T47D (cell line): ENCODE data around the gene RAB11FIP4.

Source experiments
- DNase-seq, 2 experiments: peaks; one replicate each; pipeline versions ENCODE4 v3.0.0 to v3.0.0-alpha.2; 2011 to 2012; ENCODE audit warnings: low read depth in 1 of 2, low spot score in 1 of 2
- JUND ChIP-seq: IDR thresholded peaks from 2 replicates; pipeline ENCODE4 v1.6.1; 2012; ENCODE audit warnings: low read depth
- in situ Hi-C: cut with HindIII; loops from 2 replicates; pipeline ENCODE4 v1.10.0; 2016; ENCODE audit warnings: low sequenced_read_pairs, low pct_unique_long_range_greater_than_20kb

Gene RAB11FIP4

GRCh38 chr17:31584438-31585279 lies 193.2 kb downstream of the RAB11FIP4 start:
- in situ Hi-C loops, result no loop called here

DNA sequence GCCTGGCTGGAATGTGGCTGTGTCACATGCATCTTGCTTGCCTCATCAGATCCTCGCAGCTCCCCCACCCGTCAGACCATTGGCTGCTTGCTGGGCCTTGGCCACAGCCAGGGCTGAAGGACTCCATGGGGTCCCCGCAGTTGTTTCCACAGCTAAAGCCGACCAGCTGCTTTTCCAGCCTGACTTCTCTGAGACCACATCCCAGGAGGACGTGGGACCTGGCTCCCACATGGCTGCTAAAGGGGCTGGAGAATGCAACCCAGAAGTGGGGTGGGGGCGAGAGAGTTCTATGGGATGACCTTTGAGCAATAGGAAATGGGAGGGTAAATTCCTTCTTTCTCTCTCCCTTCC lies 193.8 kb downstream of the RAB11FIP4 start:
- in situ Hi-C loops, result no loop called here
- no peak for DNase-seq
- TF ChIP-seq JUND, result no peak

More at GRCh38 chr17:31584438-31585279, 193.2 kb downstream of the RAB11FIP4 start:
- DNase-seq, result no peak
- TF ChIP-seq JUND, result no peak

GRCh38 chr17:31586946-31587345 lies 195.5 kb downstream of the RAB11FIP4 start:
- no peak for DNase-seq
- no peak for TF ChIP-seq JUND
- in situ Hi-C loops, result no loop called here

- in situ Hi-C loops, result no loop called here
- DNase-seq, result no peak
- TF ChIP-seq JUND, result no peak
These were observed 196.0 kb downstream of the RAB11FIP4 start for GRCh38 chr17:31587462-31587861.
